GM12891 (cell line): ENCODE results near the gene TNFAIP8.

Experiments
- POLR2A ChIP-seq: IDR thresholded peaks from 2 replicates; pipeline ENCODE4 v1.6.1; 2011; ENCODE audit warnings: low read depth, low read length, control low read depth
- POLR2AphosphoS5 ChIP-seq: IDR thresholded peaks from 2 replicates; pipeline ENCODE4 v1.6.1; 2011; ENCODE audit warnings: low read depth, low read length, control low read depth

DNA sequence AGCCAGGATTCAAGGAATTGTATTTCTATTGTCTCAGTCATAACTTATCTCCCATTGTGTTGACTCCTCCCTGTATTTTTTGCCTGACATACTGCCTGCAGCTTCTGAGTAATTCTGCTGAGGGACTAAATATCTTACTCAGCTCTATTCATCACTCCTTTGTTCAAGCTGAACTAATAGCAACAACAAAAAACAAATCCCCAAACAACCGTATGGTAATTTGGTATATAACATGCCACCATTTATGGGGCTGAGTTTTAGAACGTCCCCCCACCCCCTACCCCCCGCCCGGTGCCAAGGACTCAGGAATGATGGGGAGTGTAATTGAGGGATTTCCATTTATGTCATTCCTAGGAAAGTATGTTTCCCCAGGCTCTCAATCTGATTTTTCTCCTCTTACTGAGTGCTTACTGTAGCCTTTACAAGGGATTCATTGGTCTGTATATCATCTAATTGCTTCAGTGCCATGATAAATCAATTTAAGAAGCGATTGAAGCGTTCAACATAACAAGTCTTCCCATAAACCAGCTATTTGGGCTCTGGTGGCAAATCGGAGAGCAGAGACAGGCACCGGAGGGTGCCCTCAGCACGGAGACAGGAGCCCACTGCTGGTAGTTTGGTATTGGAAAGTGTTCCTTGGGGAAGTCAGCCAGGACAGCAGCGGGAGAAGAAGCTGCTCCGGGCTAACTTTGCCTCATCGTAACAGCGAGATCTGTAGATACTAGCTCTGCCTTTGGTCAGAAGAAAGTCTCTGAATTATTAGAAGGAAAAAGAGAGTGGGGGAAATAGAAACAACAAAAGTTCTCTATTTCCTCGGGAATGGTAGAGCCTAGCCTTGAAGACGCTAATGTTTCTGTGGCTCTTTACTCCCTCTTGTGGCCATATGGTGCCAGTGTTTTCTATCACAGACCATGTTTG lies 55.8 kb downstream of the TNFAIP8 start:
- no peak for TF ChIP-seq POLR2AphosphoS5
- no peak for TF ChIP-seq POLR2A
